HG02678 (cell line): Measurements from ENCODE around the gene ILF2.
"Not testable (repeated sequence)": the region's sequence is repeated elsewhere in the genome, so short reads cannot be mapped to it uniquely, and the experiment has no call there.

Experiments
- ATAC-seq: cut with Tn5 transposase; IDR thresholded peaks from one replicate; pipeline ENCODE4 v1.9.1; 2021; ENCODE audit warnings: mild to moderate bottlenecking, moderate library complexity; ENCODE audit not compliant: unreplicated experiment

ILF2 gene

DNA sequence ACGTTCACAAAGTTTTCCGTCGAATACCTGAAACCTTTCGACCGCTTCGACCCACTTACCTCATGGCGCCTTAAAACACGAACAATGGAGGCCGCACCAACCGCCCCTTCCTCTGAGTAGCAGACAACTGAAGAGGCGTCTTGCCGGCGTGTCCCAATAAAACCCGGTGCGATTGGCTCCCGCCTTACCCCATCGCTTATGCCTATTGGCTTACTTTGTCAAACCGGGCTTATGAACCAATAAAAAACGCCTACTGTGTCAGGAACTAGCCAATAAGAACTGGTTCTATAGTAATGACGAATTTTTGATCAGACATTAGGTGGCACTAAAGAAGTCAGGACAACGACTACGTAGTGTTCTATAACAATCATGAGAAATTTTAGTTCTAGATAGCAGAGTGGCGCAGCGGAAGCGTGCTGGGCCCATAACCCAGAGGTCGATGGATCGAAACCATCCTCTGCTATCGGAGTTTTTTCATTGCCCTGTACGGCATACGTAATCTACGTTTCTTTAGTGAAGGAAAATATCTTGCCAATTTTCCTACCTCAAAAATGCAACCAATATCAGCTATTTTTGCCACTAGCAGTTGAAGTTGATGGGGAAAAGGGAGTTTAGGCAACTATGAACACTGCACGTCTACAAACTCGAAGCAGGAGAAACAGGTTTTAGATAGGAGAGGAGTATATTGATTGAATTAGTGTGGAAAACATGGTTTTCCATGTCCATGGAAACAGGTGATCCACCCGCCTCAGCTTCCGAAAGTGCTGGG is at the start of gene ILF2:
ILF2 (minus strand) TSS at position 135 of the 769 bp plus-strand sequence; CDS start at position 64, 71 bp downstream.
- ATAC-seq, result peak; percentile 93

DNA sequence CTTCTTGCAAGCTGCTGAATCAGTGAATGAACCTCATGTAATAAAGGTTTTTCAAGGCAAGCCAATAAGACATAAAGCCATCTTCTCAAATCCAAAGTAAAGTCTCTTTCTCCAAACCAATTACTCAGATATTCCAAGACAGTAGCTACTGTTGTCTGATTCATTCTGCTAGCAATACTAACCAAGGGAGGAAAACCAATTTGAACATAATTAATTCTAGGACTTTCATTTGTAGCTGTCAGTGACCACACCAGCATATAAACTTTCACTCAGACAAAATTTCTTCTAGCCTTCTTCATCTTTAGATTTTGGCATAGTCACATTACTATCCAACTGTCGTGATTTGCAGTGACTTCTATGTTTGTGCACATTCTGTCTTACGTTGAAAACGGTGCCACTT is 46.5 kb upstream of the ILF2 start:
- ATAC-seq, result no peak

DNA sequence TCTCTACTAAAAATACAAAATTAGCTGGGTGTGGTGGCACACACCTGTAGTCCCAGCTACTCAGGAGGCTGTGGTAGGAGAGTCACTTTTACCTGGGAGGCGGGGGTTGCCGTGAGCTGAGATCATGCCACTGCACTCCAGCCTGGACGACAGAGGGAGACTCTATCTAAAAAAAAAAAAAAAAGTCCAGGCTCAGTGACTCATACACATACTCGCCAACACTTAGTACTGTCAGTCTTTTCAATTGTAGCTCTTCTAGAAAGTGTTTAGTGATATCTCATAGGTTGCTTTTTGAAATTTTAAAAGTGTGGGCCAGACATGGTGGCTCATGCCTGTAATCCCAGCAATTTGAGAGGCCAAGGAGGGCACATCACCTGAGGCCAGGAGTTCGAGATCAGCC is 45.4 kb upstream of the ILF2 start:
- not testable (repeated sequence) for ATAC-seq

DNA sequence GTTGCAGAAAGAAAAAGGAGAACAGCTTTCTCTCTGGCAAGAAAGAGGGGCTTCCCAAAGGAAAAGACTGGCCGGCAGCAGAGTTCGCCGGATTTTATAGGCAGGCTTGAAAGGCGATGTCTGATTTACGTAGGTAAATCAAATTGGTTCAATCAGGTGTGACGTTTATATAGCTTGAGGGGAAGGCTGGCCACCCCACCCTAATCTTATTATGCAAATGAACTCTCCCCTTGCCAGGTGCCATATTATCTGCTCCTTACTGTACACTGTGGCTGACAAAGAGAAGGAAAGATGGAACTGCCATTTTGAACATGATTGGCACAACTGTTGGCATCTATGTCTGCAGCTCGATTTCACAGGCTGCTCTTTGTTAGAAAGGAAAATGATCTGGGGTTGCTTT is 40.2 kb upstream of the ILF2 start:
- ATAC-seq, result no peak

DNA sequence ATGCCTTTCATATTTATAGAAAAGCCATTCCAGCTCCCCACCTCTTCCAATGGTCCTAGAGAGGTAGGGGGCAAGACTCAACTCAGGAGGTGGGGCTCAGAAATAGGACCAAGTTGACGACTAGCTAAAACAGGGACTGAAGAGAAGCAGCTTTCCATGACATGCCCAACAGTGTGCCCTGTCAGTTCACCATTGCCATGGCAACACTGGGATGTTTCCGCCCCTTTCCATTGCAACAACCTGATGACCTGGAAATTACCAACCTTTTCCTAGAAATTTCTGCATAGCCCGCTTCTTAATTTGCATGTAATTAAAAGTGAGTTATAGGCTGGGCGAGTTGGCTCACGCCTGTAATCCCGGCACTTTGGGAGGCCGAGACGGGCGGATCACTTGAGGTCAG is 34.7 kb upstream of the ILF2 start:
- no peak for ATAC-seq

DNA sequence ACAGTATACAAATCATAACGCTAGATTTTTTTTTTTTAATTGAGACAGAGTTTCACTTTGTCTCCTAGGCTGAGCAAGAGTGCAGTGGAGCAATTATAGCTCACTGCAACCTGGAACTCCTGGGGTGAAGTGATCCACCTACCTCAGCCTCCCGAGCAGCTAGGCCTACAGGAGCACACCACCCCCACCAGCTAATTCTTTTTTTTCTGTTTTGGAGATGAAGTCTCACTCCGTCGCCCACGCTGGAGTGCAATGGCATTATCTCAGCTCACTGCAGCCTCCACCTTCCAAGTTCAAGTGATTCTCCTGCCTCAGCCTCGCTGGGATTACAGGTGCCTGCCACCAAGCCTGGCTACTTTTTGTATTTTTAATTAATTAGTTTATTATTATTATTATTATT is 29.0 kb upstream of the ILF2 start:
- no peak for ATAC-seq

DNA sequence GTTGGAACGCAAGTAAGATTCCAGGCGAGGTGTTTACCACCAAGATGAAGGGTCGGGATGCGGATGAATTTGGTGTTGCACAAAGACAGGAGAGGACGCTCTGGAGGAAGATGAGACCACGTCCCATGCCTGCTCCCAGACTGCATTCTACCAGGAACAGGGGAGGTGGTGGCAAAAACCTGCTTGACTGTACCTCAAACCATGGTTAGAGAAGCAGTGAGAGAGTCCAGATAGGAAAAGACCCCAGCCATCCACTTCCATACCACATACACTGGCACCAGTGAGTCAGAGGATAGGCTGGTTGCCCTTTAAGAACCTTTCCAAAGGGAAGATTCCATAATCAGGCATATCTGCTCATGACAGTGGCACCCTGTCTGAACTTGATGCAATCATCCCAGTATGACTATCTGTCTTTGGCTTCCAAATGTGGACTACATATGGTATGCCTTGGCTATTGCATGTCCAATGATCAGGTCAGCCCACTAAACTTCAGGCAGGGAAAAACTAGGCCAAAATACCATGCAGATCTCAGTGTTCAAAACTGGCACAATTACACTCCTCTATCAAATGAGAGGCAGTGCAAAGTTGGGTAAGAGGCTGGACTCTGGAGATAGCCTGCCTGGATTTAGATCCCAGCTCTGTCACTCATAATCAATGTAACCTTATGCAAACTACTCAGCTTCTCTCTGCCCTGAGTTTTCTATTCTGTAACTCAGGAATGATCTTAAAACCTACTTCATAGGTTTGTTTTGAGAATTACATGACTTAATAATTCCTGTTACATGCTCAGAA is 28.3 kb upstream of the ILF2 start:
- no peak for ATAC-seq

DNA sequence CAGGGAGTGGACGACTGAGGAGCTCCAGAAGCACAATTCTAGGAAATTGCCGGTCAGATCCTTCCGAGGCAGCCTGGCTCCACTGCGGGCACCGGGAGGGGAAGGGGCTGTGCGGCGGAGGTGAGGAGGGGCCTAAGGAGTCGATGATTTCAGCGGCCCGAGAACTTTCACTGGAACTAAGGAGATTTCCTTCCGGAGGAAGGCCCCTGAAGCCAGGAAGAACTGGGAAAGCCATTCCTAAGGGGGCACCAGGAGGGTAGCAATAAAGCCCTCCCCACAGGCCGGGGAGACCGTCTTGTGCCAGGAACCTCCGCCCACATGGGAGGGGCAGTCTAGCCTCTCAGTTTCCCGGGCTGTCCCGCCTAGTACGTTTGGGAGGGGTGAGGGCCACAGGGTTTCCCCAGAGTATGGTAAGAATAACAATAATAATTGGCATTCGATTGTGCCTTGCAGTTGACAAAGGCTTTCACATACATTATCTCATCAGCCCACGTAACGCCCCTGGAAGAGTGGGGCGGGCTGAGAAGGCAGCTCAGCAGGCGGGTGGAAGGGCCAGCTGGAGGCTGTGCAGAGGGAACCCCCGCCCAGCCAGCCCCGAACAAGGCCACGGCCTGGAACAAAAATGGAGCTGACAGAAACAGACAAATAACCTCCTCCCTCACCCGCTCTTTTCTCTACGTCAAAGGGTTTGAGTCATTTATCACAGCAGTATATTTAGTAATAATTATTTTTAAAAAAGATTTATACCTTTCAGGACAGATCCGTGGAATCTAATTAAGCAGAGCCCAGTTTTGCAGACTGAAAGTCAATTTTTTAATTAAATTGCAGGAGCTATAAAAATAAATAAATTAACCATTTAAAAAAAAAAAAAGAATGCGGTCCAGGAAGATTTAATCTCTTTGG is 27.5 kb upstream of the ILF2 start:
- no peak for ATAC-seq

DNA sequence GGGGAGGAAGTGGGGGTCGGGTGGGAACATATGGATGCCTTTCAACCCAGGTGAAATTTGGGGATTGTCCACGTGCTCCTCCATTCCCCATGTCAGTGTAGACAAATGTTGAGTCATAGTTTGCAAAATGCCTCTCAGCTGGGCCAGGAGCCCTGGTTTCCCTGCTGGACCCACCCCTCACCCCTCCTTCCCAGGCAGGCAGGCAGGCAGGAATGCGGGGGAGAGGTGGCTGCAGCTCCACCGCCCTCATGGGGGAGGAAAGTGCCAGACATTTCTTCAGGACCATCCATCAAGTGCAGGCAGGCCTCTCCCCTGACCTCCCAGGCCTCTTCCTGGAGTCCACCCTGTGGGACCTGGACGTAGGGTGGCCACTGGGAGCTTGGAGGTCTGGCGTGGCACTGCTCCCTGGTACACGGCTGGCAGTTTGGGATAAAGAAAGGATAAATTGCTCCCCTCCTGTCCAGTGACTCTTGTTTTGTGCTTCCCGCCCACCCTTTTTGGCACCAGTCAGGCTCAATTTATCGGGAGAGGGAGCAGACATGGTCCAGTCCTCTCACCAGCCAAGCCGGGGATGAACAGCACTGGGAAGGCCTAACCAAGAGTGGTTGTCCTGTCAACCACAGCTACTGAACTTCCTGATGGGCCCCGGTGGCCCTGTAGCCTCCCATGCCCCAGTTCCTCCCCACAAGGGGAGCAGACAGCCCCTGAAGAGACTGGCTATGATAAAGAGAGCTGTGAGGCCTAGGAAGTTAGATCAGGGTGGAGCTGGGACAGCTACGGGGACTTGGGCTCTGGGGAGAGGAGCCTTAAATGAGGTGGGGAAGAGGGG is 26.6 kb upstream of the ILF2 start:
- no peak for ATAC-seq

DNA sequence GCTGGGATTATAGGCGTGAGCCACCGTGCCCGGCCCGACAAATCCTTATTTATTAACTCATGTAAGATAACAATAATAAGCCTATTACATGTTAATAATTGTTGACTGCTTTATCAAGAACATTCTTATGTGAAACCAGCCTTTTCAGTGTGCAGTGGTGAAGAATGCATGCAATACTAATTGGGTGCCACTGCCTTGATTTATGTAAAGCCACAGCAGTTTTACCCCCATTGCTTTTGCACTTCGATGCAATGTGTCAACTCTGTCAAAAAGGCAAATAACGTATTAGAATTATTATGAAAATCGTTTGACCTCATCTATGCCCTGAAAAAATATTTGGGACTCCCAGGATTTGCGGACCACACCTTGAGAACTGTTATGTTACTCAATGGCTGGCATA is 25.9 kb upstream of the ILF2 start:
- no peak for ATAC-seq

DNA sequence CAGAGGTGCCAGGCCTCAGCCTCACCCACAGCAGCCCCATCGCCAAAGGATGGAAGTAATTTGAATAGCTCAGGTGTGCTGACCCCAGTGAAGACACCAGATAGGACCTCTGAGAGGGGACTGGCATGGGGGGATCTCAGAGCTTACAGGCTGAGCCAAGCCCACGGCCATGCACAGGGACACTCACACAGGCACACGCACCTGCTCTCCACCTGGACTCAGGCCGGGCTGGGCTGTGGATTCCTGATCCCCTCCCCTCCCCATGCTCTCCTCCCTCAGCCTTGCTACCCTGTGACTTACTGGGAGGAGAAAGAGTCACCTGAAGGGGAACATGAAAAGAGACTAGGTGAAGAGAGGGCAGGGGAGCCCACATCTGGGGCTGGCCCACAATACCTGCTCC is 22.7 kb upstream of the ILF2 start:
- no peak for ATAC-seq

DNA sequence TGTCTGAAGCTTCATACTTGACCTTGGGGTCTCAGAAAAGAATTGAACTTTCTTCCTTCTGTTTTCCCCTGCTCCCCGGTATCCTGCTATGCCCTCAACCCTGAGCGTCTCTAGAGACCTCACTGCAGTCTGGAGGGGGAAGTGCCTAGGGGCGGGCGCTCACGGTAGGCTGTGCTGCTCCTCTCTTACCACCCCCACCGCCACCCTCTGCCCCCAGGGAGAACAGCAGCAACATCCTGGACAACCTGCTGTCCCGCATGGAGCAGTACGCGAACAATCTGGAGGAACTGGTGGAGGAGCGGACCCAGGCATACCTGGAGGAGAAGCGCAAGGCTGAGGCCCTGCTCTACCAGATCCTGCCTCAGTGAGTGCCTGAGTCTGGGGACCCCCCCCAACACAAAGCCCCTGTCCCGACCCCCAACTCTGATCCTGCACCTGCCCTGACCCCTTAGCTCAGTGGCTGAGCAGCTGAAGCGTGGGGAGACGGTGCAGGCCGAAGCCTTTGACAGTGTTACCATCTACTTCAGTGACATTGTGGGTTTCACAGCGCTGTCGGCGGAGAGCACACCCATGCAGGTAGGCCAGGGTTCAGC is 18.0 kb upstream of the ILF2 start:
- no peak for ATAC-seq

DNA sequence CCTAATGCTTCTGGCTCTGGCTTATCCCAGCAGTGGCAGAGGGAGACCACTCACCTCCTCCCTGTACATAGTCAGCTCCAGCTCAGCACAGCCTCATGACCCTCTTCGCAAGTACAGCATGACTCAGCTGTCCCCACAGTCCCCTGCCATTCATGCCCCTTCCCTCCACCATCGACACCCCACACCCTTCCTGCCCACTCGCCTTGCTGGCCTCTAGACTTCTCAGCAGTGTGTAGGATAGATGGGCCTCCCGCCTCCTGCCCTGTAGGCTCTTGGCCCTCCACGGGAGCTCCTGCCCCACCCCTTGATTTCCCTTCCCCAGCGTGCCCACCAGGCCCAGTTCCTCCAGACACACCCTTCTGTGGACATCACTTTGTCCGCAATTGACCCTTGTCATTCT is 17.5 kb upstream of the ILF2 start:
- no peak for ATAC-seq

DNA sequence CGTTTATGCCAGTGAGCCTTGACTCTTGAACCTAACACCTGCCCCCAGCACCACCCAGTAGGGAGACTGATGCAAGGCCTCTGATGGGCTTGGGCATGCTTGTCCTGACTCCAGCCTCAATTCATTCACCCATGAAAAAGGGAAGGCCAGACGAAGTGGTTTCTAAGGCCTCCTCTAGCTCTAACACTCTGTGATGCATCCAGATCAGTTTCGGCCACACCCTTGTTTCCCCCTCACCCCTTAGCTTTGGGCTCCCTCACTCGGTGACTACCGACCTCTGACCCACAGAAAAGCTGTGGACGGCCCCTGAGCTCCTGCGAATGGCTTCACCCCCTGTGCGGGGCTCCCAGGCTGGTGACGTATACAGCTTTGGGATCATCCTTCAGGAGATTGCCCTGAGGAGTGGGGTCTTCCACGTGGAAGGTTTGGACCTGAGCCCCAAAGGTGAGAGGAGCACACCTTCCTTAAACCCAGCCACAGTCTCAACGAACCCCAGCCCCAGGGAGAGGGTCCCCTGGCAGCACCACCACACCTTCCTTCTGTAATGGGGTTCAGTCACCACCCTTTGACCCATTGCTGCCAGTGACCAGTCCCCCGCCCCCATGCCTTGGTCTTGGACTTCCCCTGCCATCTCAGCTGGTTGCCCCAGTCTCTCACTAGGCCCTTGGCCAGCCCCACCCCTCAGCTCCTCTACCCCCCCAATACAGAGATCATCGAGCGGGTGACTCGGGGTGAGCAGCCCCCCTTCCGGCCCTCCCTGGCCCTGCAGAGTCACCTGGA is 16.7 kb upstream of the ILF2 start:
- ATAC-seq, result no peak

DNA sequence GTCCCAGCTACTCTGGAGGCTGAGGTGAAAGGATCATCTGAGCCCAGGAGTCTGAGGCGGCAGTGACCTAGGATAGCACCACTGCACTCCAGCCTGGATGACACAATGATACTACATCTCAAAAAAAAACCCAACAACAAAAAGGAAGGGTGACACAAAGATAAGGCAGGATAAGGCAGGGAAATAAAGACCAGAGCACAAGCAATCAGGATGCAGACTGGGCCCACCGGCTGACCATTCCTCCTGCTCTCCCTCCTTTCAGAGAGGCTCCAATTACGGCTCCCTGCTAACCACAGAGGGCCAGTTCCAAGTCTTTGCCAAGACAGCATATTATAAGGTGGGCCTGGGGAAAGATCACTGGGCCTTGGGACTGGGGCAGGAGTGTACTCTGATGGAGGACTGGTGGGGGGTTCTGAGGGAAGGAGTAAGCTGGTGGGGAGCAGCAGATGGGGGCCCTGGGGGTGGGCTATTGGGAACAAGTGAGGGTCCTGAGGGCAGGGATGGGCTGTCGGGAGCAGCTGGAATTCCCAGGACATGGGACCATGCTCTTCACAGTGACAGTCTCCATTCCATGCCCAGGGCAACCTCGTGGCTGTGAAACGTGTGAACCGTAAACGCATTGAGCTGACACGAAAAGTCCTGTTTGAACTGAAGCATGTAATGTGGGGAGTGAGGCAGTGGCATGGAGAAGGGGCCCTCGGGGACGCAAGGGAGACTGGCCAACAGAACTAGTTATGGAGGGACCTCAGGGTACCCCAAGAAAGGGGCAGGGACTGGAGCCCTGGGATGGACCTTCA is 14.9 kb upstream of the ILF2 start:
- no peak for ATAC-seq

DNA sequence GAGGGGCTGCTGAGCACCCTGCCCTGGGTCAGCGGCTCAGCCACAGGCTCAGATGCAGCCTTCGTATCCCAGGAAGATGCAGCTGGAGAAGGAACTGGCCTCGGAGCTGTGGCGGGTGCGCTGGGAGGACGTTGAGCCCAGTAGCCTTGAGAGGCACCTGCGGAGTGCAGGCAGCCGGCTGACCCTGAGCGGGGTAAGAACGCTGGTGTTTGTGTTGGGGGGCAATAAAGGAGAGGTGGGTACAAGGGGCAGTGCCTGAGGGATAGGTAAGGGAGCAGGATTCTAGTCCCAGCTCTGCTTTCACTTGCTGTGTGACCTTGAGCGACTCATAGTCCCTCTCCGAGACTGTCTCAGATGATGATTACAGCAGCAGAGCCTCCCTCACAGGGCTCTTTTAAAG is 14.1 kb upstream of the ILF2 start:
- ATAC-seq, result no peak

DNA sequence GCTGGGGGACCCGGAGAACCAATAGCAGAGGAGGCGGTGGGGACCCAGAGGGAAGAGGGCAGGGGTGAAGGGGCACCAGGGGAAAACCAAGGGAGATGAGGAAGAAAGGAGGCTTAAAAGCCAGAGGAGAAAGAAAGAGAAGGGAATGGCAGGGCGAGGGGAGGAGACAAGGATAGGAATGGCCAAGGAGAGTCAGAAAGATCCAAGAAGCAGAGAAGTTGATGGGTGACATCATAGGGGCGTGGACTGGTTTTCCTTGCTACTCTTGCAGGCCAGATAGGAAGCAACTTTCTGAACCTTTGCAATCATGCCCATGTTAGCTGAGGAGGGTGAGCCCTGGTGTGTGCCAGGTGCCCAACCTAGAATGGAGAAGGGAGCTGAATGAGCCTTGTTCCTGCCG is 13.1 kb upstream of the ILF2 start:
- ATAC-seq, result no peak

DNA sequence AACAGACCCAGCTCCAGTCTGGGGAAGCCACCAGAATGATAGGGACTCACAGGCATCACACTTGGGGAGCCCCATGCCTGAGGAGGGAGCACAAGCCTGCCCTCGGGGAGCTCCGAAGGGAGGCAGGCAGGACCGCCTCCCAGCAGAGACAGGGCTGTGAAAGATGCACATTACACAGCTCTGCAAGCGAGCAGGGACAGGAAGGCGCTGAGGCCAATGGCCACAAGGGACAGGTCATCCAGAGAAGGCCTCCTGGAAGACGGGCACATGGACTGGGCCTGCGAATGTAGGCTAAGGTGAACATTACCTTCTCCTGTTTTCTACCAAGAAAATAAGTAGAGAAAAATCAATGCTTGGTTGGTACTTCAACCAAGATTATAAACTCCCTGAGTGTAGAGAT is 11.9 kb upstream of the ILF2 start:
- no peak for ATAC-seq

DNA sequence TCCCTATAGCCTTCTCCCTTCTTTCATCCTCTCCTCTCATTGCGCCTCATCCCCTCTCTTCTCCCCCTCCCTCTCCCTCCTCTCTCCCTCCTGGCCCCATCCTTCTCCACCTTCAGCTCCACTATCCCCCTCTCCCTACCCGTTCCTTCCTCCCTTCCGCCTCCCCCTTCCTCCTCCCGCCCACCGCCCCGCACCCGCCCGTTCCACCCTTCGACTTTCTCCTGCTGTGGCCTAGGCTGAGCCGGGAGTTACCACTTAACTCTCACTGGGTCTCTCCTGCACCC is 9.3 kb upstream of the ILF2 start:
- ATAC-seq, result no peak
